Sciatic nerve (tissue), 2 donors: ENCODE data around the gene VPS16. TPM values are rescaled to one million over a fixed set of nuclear protein-coding genes. Genes with fewer than 3 reads are reported as not detected.
"Not testable (repeated sequence)": the region's sequence is repeated elsewhere in the genome, so short reads cannot be mapped to it uniquely, and the experiment has no call there.

ENCODE experiments used
- ATAC-seq: fragments of 200-7000 bp; cut with Tn5 transposase; one replicate; pipeline ENCODE4 v1.9.1; 2020; ENCODE audit warnings: mild to moderate bottlenecking, moderate library complexity
- DNase-seq: peaks from one replicate; pipeline ENCODE4 v3.0.0-alpha.2; 2020; ENCODE audit warnings: low spot score
- intact Hi-C: fragments of 100-400 bp; cut with DNase I; formaldehyde crosslinking; loops from one replicate; pipeline ENCODE4 v1.14.2; 2022
- total RNA-seq: library from RNA; stranded (reverse); fragmentation: NEBNext Ultra II Directional; extraction: Animal tissue kit (Norgen Biotek cat#: 25700); gene quantifications from one replicate; pipeline ENCODE4 v1.2.1, GENCODE V29; 2021
- donor health status: DM: no; HTN: no; CAD: no.
- donor health status: DM: no; HTN: no; CAD: no.

VPS16 gene
- total RNA-seq, 1 donor from 2014 or later: 40.0 TPM

DNA sequence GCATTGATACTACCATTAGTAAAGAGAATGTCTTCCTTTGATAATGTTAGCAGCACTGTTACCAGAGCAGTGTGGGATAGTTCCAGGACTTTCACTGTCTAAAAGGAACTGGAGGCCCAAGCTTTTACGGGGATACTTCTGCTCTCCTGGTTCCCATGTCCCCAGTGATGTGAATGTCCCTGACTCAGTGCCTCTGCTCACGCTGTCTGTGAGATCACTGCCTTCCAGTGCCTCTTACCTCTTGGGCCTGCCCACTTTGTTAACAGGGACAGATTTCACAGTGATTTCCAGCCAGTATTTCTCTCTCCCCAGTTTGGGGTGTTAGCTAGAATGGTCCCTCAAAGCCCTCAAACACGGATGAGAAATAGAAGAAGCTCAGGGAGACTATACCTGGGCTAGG lies 47.2 kb downstream of the VPS16 start:
- ATAC-seq: no peak
- no peak for DNase-seq
- intact Hi-C loops: no loop called here

DNA sequence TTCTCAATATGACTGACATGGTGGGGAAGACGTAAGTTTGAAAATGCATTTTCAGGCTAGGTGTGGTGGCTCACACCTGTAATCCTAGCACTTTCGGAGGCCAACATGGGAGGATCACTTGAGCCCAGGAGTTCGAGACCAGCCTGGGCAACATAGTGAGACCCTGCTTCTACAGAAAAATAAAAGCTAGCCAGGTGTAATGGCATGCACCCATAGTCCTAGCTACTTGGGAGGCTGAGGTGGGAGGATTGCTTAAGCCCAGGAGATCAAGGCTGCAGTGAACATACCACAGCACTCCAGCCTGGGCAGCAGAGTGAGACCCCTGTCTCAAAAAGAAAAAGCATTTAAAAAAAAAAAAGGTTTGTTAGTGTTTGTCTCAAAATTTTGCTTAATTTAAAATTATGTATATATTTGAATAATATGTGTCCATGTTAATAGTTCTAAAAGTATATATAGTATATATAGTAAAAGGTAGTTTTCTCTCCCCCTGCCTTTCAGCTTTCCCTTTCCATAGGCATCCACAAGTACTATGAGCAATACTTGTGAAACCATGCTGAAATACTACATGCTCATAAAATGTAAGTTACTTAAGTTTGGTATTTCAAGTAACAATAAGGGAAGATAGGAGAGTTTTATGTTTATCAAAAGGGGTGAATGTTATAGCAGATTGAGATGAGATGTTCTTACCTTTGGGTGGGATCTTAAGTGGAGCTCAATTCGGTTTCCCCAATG lies 47.8 kb downstream of the VPS16 start:
- DNase-seq (no peak), ATAC-seq (no peak)
- intact Hi-C loops: no loop called here

DNA sequence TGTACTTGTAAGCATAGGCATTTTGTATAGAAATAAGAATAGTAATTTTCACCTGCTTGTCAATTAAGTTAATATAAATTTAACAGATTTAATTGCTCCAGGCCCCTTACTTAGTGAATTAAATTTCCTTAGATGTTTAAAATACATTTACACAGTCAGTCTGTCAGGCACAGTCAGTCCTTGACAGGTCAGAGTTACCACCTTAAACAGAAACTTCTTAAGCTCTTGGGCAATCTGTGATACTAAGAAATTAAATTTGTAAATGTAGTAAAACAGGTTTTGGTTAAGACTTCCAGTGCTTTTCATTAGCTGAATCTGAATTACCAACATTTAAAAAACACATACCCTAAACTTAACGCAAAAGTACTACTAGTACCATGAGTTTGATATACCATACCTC lies 48.7 kb downstream of the VPS16 start:
- ATAC-seq: no peak

DNA sequence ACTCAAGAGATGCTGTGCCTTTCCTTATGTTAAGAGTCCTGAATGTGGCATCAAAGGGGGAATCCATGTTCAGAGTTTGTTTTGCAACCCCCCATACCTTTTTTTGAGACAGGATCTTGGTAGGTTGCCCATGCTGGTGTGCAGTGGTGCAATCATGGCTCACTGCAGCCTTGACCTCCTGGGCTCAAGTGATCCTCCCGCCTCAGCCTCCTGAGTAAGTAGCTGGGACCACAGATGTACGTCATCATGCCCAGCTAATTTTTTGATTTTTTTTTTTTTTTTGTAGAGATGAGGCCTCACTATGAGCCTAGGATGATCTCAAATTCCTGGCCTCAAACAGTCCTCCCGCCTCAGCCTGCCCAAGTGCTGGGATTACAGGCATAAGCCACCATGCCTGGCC lies 49.3 kb downstream of the VPS16 start:
- no peak for ATAC-seq
- intact Hi-C loops: no loop called here

More for the DNA sequence above, 48.7 kb downstream of the VPS16 start:
- intact Hi-C loops: no loop called here
- no peak for DNase-seq

DNA sequence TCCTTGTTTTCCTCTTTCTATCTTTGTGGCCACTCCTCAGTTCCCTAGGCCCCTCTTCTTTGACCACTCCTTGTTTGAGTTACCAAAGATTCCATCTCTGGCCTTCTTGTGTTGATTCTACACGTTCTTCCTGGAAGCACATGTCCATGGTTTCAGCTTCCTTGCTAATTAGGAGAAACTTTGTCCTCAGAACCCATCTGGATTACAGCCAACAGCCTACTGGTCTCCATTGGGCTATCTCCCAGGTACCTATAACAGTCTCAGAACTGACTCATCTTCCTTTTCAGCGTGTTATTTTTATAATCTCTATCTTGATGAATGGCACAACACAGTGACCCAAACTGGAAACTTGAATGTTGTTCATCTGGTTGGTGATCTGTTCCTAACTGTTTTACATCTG lies 50.2 kb downstream of the VPS16 start:
- intact Hi-C loops: no loop called here
- DNase-seq (no peak), ATAC-seq (no peak)

More for the DNA sequence above, 49.3 kb downstream of the VPS16 start:
- no peak for DNase-seq

DNA sequence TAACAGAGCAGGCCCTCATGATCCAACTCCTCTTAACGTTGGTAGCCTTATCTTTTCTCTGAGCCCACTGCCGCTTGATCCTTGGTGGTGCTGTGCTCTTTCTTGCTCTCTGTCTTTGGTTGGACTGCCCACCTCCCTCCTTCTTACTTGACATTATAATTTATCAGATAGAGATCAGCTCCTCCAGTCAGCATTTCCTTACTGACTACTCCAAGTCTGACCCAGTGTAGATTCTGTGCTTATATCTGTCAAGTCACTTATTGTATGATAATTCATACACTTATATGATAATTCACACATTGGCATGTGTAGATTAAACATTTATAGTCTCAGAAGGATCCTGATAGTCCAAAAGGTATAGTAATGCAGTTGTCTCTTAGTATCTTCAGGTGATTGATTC lies 50.8 kb downstream of the VPS16 start:
- ATAC-seq: no peak
- intact Hi-C loops: no loop called here
- DNase-seq: no peak

DNA sequence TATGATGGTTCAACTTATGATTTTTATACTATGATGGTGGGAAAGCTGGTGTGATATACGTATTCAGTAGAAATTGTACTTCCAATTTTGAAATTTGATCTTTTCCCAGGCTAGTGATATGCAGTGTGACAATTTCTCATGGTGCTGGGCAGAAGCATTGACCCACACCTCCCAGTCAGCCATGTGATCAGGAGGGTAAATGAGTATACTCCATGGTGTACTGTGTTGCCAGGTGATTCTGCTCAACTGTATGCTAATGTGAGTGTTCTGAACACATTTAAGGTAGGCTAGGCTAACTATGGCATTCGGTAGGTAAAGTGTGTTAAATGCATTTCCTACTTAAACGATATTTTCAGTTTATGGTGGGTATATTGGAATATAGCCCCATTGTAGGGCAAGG lies 51.8 kb downstream of the VPS16 start:
- DNase-seq: no peak
- ATAC-seq: no peak
- intact Hi-C loops: no loop called here

DNA sequence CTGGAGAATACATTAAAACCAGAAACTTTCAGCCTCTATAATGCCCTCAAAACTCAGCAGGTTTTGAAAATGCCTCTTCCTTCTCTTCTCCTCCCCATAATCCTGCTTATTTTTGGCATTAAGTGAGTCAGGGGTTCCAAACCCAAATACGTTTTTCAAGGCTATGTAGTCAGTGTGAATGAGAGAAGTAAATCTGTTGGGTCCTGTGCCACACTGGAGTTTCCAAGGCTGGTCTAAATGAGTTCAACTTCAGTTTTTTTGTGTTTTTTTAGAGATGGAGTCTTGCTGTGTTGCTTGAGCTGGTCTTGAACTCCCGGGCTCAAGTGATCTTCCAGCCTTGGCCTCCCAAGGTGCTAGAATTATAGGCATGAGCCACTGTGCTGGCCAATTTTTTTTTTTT lies 53.7 kb downstream of the VPS16 start:
- DNase-seq (no peak), ATAC-seq (no peak)
- intact Hi-C loops: no loop called here

DNA sequence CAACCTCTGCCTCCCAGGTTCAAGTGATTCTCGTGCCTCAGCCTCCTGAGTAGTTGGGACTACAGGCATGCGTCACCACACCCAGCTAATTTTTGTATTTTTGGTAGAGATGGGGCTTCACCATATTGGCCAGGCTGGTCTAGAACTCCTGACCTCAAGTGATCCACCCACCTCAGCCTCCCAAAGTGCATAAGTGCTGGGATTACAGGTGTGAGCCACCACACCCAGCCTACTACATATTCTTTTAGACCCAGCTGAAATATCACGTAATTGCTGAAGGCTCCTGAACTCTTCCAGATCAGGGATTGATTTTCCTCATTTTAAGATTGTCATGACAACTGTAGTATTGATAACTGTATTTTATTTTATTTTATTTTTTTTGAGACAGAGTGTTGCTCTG lies 54.6 kb downstream of the VPS16 start:
- intact Hi-C loops, DNase-seq, ATAC-seq: not testable (repeated sequence)

DNA sequence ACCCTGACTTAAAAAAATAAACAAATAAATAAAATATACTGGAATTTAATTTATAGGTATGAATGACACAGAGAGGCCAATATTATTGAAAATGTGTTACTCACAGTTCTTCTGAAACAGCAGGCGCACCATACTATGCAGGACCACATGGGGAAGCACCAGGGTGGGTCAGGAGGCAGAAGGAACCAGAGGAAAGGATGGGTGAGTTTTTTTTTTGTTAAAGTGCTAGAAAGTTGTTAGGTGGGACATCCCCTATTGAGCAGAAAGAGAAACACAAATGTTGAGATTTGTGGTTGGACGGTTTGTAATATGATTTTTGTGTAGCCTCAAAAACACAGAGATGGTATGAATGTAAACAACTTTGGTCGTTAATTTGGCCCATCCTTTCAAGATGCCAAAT lies 58.7 kb downstream of the VPS16 start:
- ATAC-seq (no peak), DNase-seq (no peak)
- intact Hi-C loops: no loop called here

DNA sequence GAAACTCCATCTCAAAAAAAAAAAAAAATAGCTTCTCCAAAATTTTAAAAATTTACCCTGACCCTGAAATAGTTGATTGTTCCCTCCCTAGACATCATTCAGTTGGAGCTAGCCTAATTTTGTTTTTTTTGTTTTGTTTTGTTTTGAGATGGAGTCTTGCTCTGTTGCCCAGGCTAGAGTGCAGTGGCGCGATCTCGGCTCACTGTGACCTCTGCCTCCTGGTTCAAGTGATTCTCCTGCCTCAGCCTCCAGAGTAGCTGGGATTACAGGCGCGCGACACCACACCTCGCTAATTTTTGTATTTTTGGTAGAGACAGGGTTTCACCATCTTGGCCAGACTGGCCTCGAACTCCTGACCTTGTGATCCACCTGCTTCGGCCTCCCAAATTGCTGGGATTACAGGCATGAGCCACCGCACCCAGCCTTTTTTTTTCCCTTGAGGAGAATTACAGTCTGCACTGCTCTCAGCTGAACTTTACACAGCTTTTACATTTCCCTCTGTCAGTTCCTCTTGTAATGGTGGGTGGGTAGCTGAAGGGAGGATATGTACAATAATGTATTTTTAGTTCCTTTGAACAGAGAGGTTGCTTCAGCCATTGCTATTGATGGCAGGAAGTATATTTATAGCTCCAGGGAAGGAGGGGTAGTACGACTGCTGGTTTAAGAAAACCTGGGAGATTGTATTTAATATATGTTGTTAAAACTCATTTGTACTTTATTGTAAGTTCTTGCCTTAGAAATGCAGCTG lies 60.5 kb downstream of the VPS16 start:
- DNase-seq: no peak
- ATAC-seq: no peak
- intact Hi-C loops: no loop called here

DNA sequence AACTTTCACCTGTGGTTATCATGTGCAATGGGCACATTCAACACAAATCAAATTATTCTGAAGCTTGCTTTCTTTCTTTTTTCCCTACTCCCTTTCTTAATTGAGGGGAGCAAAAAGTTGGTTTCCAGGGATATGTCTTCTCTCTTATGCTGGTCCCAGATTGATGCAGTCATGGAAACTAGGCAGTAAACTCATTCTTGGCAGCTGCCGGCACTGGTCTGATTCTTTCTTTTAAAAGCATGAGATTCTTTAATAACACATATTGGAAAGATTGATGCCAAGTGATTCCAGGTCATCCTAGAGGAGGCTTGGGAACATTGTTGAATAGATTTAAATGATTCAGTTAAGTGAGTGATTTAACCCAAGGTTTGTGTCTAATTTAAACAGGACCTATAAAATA lies 61.7 kb downstream of the VPS16 start:
- no peak for DNase-seq
- no peak for ATAC-seq
- intact Hi-C loops: no loop called here

DNA sequence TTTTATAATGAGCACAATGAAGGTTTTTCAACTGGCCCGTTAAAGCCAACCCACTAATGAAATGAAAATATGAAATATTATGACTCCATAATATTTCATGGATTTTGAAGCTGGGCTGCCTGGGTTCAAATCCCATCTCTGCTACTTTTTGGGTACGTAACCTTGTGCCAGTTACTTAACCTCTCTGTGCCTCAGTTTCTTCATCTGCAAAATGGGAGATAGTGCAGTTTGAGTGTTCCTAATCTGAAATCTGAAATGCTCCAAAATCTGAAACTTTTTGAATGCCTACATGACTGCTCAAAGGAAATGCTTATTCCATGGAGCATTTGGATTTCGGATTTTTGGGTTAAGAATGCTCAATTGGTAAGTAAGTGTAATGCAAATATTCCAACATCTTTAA lies 62.3 kb downstream of the VPS16 start:
- intact Hi-C loops: no loop called here
- ATAC-seq (no peak), DNase-seq (no peak)

DNA sequence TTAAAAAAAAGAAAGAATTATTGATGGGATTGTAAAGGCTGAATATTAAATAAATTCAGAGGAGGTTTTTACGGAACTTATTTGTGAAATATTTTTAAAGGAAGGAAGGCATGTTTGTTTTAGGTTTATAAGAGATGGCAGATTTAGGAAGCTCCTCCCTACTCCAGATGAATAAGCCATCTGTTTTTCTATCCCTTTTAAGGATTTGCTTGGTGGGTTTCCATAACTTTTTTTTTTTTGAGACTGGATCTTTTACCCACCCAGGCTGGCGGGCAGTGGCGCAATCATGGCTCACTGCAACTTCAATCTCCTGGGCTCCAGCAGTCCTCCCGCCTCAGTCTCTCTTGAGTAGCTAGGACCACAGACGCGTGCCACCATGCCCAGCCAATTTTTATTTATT lies 63.1 kb downstream of the VPS16 start:
- intact Hi-C loops: no loop called here
- DNase-seq (no peak), ATAC-seq (no peak)

DNA sequence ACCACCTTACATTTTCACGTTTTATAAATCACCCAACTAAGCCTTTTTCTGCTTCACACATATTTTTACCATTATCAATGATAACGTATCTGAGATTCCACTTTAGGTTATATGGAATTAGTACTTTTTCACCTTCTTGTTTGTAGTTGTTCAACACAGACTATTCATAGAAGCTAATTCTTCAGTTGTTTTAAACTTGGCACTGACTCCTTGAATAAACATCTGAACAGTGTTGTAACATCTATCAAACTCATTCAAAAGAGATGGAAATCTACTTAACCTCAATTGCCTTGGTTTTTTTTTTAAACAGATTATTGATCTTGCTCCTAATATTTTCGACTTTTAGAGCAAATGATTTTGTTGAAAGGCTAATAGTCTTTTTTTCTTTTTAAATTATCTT lies 67.0 kb downstream of the VPS16 start:
- ATAC-seq (no peak), DNase-seq (no peak)
- intact Hi-C loops: no loop called here

DNA sequence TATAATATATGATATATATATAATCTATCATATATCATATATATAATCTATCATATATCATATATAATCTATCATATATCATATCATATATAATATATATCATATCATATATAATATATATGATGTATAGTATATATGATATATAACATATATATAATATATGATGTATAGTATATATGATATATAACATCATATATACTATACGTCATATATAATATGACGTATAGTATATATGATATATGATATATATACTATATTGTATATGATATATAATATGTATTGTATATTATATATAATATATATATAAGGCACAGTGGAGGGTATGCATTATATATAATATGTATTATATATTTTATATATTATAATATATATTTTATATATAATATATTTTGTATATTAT lies 69.4 kb downstream of the VPS16 start:
- intact Hi-C loops: no loop called here
- ATAC-seq (no peak), DNase-seq (no peak)

DNA sequence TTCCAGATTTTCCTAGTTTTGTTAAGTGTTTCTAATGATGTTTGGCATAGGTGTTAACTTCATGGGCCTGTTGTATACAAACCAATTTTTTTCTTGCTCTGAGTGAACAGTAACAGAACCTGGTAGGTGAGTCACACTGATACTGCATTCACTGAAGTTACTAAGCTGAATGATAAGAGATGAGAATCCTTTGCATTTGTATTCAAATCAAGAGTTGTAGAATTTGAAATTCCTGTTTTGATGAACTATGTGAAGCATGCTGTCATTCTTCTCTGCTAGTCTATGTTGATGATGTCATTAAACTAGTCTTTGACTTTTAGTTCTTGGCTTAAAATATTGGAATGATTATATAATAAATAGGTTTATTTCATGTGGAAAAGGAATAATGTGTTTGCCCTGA lies 70.7 kb downstream of the VPS16 start:
- intact Hi-C loops: no loop called here
- ATAC-seq (no peak), DNase-seq (no peak)

DNA sequence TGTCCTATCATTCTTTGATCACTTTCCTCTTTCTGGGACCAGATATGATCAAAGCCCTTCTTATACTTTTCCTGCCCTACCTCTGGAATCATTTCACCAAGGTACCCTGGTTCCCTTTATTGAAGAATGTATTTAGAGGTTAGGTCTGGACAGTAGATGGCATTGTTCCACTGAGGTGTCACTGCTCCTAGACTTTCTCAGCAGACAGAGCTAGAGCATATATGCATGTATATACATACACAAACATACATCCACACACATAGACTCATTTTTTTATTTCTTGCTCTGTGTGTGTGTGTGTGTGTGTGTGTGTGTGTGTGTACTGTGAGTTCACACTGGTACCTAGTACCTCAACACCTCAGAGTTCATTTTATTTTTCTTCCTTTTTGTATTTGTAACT lies 73.6 kb downstream of the VPS16 start:
- ATAC-seq: no peak
- DNase-seq: no peak
- intact Hi-C loops: no loop called here
